Measurements from ENCODE around the gene ZNF341. TPM values are rescaled to one million over a fixed set of nuclear protein-coding genes. Genes with fewer than 3 reads are reported as not detected.

The ZNF341 gene
- total and polyA plus RNA-seq, 2 of the 8 experiments (the other 6 are each of a cell fraction or from before 2014, with no cell fraction given): 5.8 to 6.4 TPM

DNA sequence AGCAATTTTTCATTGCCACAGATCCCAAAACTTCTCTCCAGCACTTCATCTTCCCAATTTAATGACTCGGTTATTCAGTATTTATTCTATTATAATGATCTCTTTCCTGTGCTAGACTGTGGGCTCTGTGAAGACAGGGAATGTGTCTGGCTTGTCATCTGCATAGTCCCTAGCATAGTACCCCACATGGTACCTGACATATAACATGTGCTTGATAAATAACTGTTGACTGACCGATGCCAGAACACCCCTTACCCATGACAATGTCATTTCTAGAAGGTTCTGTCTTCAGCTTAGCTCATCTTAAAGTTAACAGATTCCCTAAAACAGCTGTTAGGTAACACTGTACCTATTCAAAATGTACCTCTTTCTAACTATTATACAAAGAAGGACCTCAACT, 15.3 kb upstream of the ZNF341 start:
- H3K4me1 ChIP-seq (replicated peaks in 1 of 4; ENCODE audit: control insufficient read depth in 3 of 4, insufficient read depth in 4 of 4, low read length in 3 of 4): no peaks in the 10 kb centered on the region; a peak in 1 of 7 replicates
- no peak overlapping the region for H4K8ac ChIP-seq (ENCODE audit: extremely low read depth, insufficient read depth, low read length)
- H3K14ac ChIP-seq (ENCODE audit: insufficient read length): no peak overlapping the region
- H4K20me1 ChIP-seq (replicated peaks in 1 of 2; ENCODE audit: control insufficient read depth in 1 of 2, insufficient read depth in 2 of 2, low read length in 2 of 2): no peaks in the 10 kb centered on the region
- peaks cover 6% of the 10 kb centered on the region for H3K23me2 ChIP-seq (ENCODE audit: low read depth, low read length)
- H4K5ac ChIP-seq (ENCODE audit: insufficient read length, low read depth, low read length): no peak overlapping the region
- 89% methylated on average over 2 of the region's 2 CpGs; no CpG with 5 or more reads in 1 of the 2 experiments for WGBS, 2 experiments (ENCODE audit: extremely low coverage in 1 of 2, insufficient coverage in 1 of 2, insufficient read length in 1 of 2, insufficient replicate concordance in 2 of 2, low coverage in 1 of 2, low lambda C conversion rate in 2 of 2, missing lambda C conversion rate in 1 of 2)
- H3K56ac ChIP-seq (replicated peaks; ENCODE audit: insufficient read length, low read depth, low read length): no peak overlapping the region
- H3K79me1 ChIP-seq (ENCODE audit: low read depth, low read length): no peaks in the 10 kb centered on the region
- H2BK12ac ChIP-seq (ENCODE audit: low read depth, low read length): no peak overlapping the region
- no peaks in the 10 kb centered on the region; a peak in 1 of 8 replicates for H3K36me3 ChIP-seq (ENCODE audit: control insufficient read depth in 2 of 4, insufficient read depth in 4 of 4, low read length in 3 of 4)
- no peak overlapping the region for H2BK120ac ChIP-seq (replicated peaks; ENCODE audit: low read depth, low read length)
- no peaks in the 10 kb centered on the region for H3K79me2 ChIP-seq (ENCODE audit: control insufficient read depth in 1 of 2, insufficient read depth in 2 of 2, low read length in 2 of 2)
- H2BK5ac ChIP-seq (ENCODE audit: low read depth, low read length): no peak overlapping the region; the same call in 1 of the 2 replicates
- H4K91ac ChIP-seq (replicated peaks; ENCODE audit: insufficient read length, low read length): no peak overlapping the region
- no peak overlapping the region for H3K4me2 ChIP-seq (ENCODE audit: insufficient read depth in 1 of 2, low read depth in 2 of 2, low read length in 2 of 2)
- no peak overlapping the region for H3K4ac ChIP-seq (replicated peaks; ENCODE audit: insufficient read length, low read depth, low read length)
- FAIRE-seq: no peak
- no peak for DNase-seq (ENCODE audit: low read depth in 1 of 2, low spot score in 2 of 2)
- H3K4me3 ChIP-seq (ENCODE audit: extremely low read depth in 1 of 4, insufficient read depth in 2 of 4, low read depth in 3 of 4, low read length in 4 of 4): no peak overlapping the region
- no peaks in the 10 kb centered on the region for H3K27me3 ChIP-seq (replicated peaks in 1 of 4; ENCODE audit: control insufficient read depth in 3 of 4, extremely low read depth in 1 of 4, insufficient read depth in 3 of 4, low read length in 3 of 4)
- H3K23ac ChIP-seq (ENCODE audit: insufficient read length): no peak overlapping the region
- H2AK5ac ChIP-seq (ENCODE audit: low read depth, low read length): no peak overlapping the region
- H3K9me3 ChIP-seq (ENCODE audit: insufficient read depth in 2 of 2, low read depth in 1 of 2, low read length in 1 of 2): no peaks in the 10 kb centered on the region
- no peak overlapping the region for H3K18ac ChIP-seq (ENCODE audit: extremely low read depth, low read length)
- no peak overlapping the region for H2BK20ac ChIP-seq (ENCODE audit: low read length)
- H2BK15ac ChIP-seq (ENCODE audit: low read length): no peak overlapping the region
- H3K27ac ChIP-seq (ENCODE audit: low read depth, low read length): no peak overlapping the region
- POLR2A ChIA-PET (ENCODE audit: partially characterized antibody): no interaction called here
- H2AFZ ChIP-seq (ENCODE audit: low read length): no peak overlapping the region
- H3K9ac ChIP-seq (replicated peaks in 1 of 4; ENCODE audit: extremely low read depth in 1 of 4, low read depth in 3 of 4, low read length in 3 of 4): no peak overlapping the region
- CTCF ChIA-PET (ENCODE audit: partially characterized antibody): no interaction called here
- no peak for TF ChIP-seq RXRA (IDR thresholded peaks at IDR 0.05; ENCODE audit: insufficient read depth, low read depth, low read length)
- no peak for TF ChIP-seq EZH2 (IDR thresholded peaks at IDR 0.05; ENCODE audit: low read depth, low read length, severe bottlenecking)
- TF ChIP-seq CBX5 (IDR thresholded peaks at IDR 0.05; ENCODE audit: low read depth, low read length): no peak
- no peak for TF ChIP-seq RAD21 (IDR thresholded peaks at IDR 0.05 in 1 of 2, conservative IDR thresholded peaks at IDR 0.05 in 1 of 2; ENCODE audit: low read depth in 2 of 2, low read length in 2 of 2)
- no peak for TF ChIP-seq JUN (IDR thresholded peaks at IDR 0.05; ENCODE audit: low read depth, low read length)
- no peak for TF ChIP-seq SP4 (IDR thresholded peaks at IDR 0.05; ENCODE audit: low read length)
- TF ChIP-seq HDAC6 (IDR thresholded peaks at IDR 0.05; ENCODE audit: low read depth, low read length): no peak
- TF ChIP-seq FOSL1 (IDR thresholded peaks at IDR 0.05; ENCODE audit: insufficient read depth, low read depth, low read length): no peak
- TF ChIP-seq SIRT6 (IDR thresholded peaks at IDR 0.05; ENCODE audit: low read length): no peak
- TF ChIP-seq RBBP5 (IDR thresholded peaks at IDR 0.05; ENCODE audit: borderline replicate concordance, low read depth, low read length): no peak
- no peak for TF ChIP-seq SIN3A (conservative IDR thresholded peaks at IDR 0.05 in 1 of 2, IDR thresholded peaks at IDR 0.05 in 1 of 2; ENCODE audit: low read depth in 1 of 2, low read length in 2 of 2)
- TF ChIP-seq CHD1 (IDR thresholded peaks at IDR 0.05; ENCODE audit: low read depth, low read length): no peak
- TF ChIP-seq KDM5A (IDR thresholded peaks at IDR 0.05; ENCODE audit: low read length): no peak
- TF ChIP-seq NANOG (IDR thresholded peaks at IDR 0.05; ENCODE audit: insufficient read depth, low read depth, low read length, poor library complexity, severe bottlenecking): no peak

All from H1 (cell line).